H1 (cell line): Measurements from ENCODE around the gene UBAP1L. TPM values are rescaled to one million over a fixed set of nuclear protein-coding genes. Genes with fewer than 3 reads are reported as not detected.

ENCODE experiments used
- EGR1 ChIP-seq: IDR thresholded peaks from 2 replicates; pipeline ENCODE4 v1.6.1; 2011; ENCODE audit warnings: low read depth, low read length, borderline replicate concordance
- SP2 ChIP-seq: IDR thresholded peaks from 2 replicates; pipeline ENCODE4 v1.6.1; 2012; ENCODE audit warnings: mild to moderate bottlenecking, low read length, inconsistent platforms
- polyA plus RNA-seq, 7 experiments: library from polyadenylated mRNA; depleted of rRNA in 3 of 7; stranded (reverse) in 5 of 7; unstranded in 2 of 7; fragments of >200 nt in 5 of 7; fragments of 200-250 nt in 2 of 7; gene quantifications; 1 replicate in 5 of 7; 2 replicates in 1 of 7; 4 replicates in 1 of 7; pipeline versions ENCODE4 v1.2.1 to v1.2.3, GENCODE V29; 2011 to 2013; ENCODE audit warnings: missing spikeins in 2 of 7, mixed read lengths in 2 of 7
- total RNA-seq: library from RNA; stranded (reverse); fragmentation: NEBNext Ultra II Directional; extraction: Animal tissue kit (Norgen Biotek cat#: 25700); gene quantifications from 2 replicates; pipeline ENCODE4 v1.2.1, GENCODE V29; 2021
- TF ChIP-seq, protein P1 (sequence below): IDR thresholded peaks from 2 replicates; pipeline ENCODE4 v1.6.1; 2012; ENCODE audit warnings: low read length, inconsistent platforms

Gene UBAP1L
- total and polyA plus RNA-seq, 2 of the 8 experiments (the other 6 are each of a cell fraction or from before 2014, with no cell fraction given) = 0.67 to 1.7 TPM

DNA sequence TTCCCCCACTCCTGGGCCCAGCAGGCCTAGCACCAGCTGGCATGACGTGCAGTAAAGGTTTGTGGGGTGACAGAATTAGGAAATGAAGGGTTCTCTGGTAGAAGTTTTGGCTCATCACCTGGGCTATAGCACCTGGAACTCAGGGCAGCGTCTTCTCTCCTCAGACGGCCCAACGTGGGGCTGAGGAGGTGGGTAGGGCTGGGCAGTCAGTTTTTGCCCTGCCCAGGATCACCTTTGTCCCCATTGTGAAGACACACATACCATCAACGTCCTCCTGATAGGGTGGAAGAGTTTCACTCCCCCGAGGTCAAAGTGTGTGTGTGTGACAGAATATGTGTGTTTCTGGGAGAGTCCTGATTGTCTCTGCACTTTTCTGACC lies 26.4 kb downstream of the UBAP1L start (continued):
- TF ChIP-seq, protein P1, sequence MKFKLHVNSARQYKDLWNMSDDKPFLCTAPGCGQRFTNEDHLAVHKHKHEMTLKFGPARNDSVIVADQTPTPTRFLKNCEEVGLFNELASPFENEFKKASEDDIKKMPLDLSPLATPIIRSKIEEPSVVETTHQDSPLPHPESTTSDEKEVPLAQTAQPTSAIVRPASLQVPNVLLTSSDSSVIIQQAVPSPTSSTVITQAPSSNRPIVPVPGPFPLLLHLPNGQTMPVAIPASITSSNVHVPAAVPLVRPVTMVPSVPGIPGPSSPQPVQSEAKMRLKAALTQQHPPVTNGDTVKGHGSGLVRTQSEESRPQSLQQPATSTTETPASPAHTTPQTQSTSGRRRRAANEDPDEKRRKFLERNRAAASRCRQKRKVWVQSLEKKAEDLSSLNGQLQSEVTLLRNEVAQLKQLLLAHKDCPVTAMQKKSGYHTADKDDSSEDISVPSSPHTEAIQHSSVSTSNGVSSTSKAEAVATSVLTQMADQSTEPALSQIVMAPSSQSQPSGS = no peak
- TF ChIP-seq SP2 (no peak), EGR1 (no peak)
